T-helper 2 cell treated with Interferon-gamma antibody and Interleukin-4, amounts not matched to agents 5 μg/mL and 100 μg/mL, for 36 hours (primary cell): ENCODE data around the gene RAB11FIP3.
"Not testable (repeated sequence)": the region's sequence is repeated elsewhere in the genome, so short reads cannot be mapped to it uniquely, and the experiment has no call there.

Experiments
- DNase-seq: peaks from one replicate; pipeline ENCODE4 v3.0.0; 2021; ENCODE audit warnings: low spot score
- H3K27ac Mint-ChIP-seq: one replicate; pipeline ENCODE4 v1.8.0; 2021; ENCODE audit warnings: mild to moderate bottlenecking, mixed read lengths
- H3K27me3 Mint-ChIP-seq: one replicate; pipeline ENCODE4 v1.8.0; 2021; ENCODE audit warnings: low read depth, mixed read lengths
- H3K36me3 Mint-ChIP-seq: one replicate; pipeline ENCODE4 v1.8.0; 2021; ENCODE audit warnings: low read depth, mixed read lengths
- H3K4me1 Mint-ChIP-seq: one replicate; pipeline ENCODE4 v1.8.0; 2021; ENCODE audit warnings: low read depth, mixed read lengths
- H3K4me3 Mint-ChIP-seq: one replicate; pipeline ENCODE4 v1.8.0; 2022; ENCODE audit warnings: mild to moderate bottlenecking, moderate library complexity, mixed read lengths
- H3K9me3 Mint-ChIP-seq: one replicate; pipeline ENCODE4 v1.8.0; 2021; ENCODE audit warnings: mixed read lengths

The RAB11FIP3 gene, protein sequence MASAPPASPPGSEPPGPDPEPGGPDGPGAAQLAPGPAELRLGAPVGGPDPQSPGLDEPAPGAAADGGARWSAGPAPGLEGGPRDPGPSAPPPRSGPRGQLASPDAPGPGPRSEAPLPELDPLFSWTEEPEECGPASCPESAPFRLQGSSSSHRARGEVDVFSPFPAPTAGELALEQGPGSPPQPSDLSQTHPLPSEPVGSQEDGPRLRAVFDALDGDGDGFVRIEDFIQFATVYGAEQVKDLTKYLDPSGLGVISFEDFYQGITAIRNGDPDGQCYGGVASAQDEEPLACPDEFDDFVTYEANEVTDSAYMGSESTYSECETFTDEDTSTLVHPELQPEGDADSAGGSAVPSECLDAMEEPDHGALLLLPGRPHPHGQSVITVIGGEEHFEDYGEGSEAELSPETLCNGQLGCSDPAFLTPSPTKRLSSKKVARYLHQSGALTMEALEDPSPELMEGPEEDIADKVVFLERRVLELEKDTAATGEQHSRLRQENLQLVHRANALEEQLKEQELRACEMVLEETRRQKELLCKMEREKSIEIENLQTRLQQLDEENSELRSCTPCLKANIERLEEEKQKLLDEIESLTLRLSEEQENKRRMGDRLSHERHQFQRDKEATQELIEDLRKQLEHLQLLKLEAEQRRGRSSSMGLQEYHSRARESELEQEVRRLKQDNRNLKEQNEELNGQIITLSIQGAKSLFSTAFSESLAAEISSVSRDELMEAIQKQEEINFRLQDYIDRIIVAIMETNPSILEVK

DNA sequence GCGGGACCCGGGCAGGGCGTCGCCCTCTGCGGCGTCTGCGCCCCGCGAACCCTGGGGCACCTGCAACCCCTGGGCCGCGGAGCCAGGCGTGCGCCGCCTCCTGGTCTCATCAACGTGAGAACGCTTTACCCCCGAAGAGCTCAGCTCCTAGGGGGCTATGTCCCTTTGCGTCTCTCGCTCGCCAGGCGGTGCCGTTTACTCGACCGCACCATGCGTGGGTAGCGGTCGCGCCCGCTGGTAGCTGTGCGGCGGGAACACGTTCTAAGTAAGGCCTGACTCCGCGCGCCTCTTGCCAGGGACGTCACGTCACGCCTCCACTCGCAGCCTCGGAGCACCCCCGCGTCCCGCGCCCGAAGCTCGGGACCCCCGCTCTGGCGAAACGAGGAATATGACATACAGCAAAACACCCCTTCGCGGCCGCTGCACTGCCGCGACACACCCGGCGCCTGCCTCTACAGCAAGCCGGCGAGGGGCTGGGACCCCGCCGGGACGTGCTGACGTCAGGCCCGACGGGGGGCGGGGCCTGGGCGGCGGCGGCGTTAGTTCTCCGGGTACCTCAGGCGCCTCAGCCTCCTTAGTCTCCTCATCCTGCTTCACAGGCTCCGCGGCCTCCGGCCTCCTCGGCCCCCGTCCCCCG, at the start of gene RAB11FIP3:
TSS of gene RAB11FIP3 (plus strand) at position 568 of the 637 bp plus-strand sequence. CDS start 358 bp downstream, outside the sequence.
- peak within 1 kb of the TSS; percentile 84 for H3K27ac Mint-ChIP-seq
- peak within 1 kb of the TSS; percentile 77 for H3K4me3 Mint-ChIP-seq
- DNase-seq: peak; percentile 88
- peaks cover 4% of the 10 kb centered on the region for H3K36me3 Mint-ChIP-seq
- no peaks in the 10 kb centered on the region for H3K9me3 Mint-ChIP-seq
- H3K4me1 Mint-ChIP-seq: peaks cover 23% of the 10 kb centered on the region
- H3K27me3 Mint-ChIP-seq: peaks cover 11% of the 10 kb centered on the region

DNA sequence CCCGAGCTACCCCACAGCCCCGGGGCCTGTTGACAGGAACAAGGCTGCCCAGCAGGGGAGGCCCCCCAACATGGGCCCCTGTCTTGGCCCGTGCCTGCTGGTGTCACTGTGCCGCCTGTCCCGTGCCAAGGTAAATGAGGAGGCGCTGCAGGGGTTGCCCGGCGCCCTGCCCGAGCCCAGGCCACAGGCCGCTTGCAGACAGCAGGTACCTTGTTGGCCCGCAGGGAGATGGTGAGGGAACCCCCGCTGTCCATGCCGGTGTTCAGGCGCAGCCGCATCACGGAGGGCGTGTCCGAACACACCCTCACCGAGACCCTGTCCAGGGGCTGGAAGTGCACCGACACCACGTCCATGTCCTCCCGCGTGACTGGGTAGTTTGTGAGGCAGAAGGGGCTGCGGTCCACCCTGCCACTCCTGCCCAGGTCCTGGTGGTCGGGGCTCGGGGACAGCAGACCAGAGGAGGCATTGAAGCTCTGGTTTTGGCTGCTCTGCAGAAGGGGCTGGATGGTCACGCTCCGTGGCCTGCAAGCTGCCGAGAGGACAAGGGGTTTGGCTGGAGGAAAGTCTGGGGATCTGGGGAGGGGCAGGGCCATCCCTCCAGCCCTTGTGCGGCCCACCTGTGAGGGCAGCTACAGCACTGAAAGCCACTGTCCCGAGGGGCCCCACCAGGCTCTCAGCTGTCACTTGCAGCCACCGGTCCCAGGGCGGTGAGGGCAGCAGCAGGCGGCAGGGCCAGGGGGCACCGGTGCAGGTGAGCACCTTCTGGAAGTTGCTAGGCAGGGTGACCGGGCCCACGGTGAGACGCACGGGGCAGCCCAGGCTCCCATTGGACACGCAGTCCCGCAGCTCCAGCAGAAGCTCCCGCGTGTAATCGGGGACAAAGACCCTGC, 49.3 kb upstream of the RAB11FIP3 start:
- Mint-ChIP-seq H3K27ac (no peak overlapping the region), H3K4me1 (peaks cover 3% of the 10 kb centered on the region), H3K4me3 (no peak overlapping the region)

DNA sequence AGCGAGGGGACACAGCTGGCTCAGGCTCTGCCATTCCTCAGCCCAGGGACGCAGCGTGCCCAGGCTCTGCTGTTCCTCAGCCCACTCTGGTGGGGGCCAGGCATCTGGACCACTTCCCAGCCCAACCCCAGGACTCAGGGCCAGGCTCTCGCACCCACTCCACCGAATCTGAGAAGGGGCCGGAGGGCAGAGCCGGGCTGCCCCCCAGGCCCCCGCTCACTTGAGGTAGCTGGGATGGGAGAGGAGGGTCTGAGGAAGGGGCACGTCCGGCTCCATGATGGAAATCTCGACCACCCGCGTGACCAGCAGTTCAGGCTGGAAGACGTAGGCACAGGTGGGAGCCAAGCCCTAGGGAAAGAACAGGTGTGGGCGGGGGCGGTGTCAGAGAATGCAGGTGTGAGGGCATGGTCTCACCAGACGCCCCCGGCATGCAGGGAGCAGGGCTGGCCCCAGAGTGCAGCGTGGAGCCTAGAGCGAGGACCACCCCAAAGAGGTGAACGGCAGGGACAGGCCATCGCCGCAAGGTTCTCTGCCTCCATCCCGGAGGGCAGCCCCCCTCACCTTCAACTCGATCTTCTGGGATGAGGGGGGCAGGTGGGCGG, 48.5 kb upstream of the RAB11FIP3 start:
- Mint-ChIP-seq H3K4me3 (no peak overlapping the region), H3K27ac (no peak overlapping the region)

More for the DNA sequence above, 49.3 kb upstream of the RAB11FIP3 start:
- Mint-ChIP-seq H3K36me3 (peaks cover 3% of the 10 kb centered on the region), H3K27me3 (no peaks in the 10 kb centered on the region), H3K9me3 (no peaks in the 10 kb centered on the region)
- DNase-seq: no peak

DNA sequence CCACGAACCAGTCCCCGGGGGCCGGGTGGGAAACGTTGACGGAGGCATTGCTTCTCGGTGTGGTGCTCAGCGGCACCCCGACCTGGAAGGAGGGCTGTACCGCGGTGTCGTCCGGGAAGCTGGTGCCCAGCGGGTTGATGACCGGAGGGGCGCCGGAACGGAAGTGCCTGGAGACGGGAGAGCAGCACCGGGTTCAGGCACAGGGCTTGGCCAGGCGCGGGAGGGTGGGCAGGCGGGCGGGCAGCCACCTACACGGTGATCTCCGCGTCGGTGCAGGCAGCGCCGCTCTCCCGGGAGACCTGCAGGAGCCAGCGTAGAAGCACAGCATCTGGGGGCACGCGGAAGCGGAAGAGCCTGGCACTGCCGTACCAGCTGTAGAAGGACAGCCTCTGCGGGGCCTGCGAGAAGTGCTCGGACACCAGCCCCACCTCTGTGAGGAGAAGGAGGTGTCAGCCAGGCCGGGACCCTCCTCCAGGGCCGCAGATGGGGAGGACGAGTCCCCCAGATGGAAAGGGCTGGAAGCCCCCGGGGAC, 48.0 kb upstream of the RAB11FIP3 start:
- DNase-seq: no peak
- H3K27ac Mint-ChIP-seq: no peak overlapping the region
- no peaks in the 10 kb centered on the region for H3K9me3 Mint-ChIP-seq
- H3K27me3 Mint-ChIP-seq: peaks cover 2% of the 10 kb centered on the region
- no peak overlapping the region for H3K4me3 Mint-ChIP-seq
- peaks cover 5% of the 10 kb centered on the region for H3K4me1 Mint-ChIP-seq
- no peaks in the 10 kb centered on the region for H3K36me3 Mint-ChIP-seq

More for the DNA sequence above, 48.5 kb upstream of the RAB11FIP3 start:
- no peaks in the 10 kb centered on the region for H3K9me3 Mint-ChIP-seq
- DNase-seq: no peak
- peaks cover 3% of the 10 kb centered on the region for H3K4me1 Mint-ChIP-seq
- H3K27me3 Mint-ChIP-seq: no peaks in the 10 kb centered on the region
- H3K36me3 Mint-ChIP-seq: peaks cover 2% of the 10 kb centered on the region

DNA sequence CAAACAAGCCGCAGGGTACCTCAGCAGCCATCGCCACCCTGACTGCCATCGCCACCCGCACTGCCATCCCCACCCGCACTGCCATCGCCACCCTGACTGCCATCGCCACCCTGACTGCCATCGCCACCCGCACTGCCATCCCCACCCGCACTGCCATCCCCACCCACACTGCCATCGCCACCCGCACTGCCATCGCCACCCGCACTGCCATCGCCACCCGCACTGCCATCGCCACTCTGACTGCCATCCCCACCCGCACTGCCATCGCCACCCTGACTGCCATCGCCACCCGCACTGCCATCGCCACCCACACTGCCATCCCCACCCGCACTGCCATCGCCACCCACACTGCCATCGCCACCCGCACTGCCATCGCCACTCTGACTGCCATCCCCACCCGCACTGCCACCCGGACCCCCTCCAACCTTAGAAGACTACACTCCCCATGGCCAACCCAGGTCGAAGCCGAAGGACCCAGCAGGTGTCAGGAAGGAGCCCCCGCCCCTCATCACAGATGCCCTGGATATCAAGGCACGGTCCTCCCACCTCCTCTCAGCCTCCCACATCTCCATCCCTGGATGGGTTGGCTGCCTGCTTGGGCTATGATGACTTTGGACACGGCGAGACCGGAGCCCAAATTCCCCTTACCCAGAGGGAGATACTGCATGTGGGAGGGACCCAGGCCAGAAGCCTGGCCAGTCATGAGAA, 47.2 kb upstream of the RAB11FIP3 start:
- not testable (repeated sequence) for H3K9me3 Mint-ChIP-seq, H3K27ac Mint-ChIP-seq, DNase-seq, H3K4me3 Mint-ChIP-seq, H3K27me3 Mint-ChIP-seq, H3K36me3 Mint-ChIP-seq
- H3K4me1 Mint-ChIP-seq: peaks cover 10% of the 10 kb centered on the region

DNA sequence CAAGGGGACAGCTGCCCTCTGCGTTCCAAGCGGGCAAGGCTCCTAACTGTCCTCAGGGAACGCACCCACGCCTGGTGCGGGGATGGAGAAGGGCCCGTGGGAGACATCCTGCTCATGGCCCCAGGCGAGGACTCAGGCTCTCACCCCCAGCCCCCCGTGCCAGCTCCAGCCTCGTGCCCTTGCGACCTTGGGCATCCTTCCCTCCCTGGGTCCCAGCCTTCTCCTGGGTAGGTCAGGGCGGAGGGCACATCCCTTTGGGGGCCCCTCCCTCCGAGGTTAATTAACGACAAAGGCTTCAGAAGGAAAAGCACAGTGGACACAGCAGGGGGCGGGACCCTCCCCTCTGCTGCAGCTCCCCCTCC, 46.6 kb upstream of the RAB11FIP3 start:
- Mint-ChIP-seq H3K27ac (no peak overlapping the region), H3K27me3 (peaks cover 10% of the 10 kb centered on the region)

DNA sequence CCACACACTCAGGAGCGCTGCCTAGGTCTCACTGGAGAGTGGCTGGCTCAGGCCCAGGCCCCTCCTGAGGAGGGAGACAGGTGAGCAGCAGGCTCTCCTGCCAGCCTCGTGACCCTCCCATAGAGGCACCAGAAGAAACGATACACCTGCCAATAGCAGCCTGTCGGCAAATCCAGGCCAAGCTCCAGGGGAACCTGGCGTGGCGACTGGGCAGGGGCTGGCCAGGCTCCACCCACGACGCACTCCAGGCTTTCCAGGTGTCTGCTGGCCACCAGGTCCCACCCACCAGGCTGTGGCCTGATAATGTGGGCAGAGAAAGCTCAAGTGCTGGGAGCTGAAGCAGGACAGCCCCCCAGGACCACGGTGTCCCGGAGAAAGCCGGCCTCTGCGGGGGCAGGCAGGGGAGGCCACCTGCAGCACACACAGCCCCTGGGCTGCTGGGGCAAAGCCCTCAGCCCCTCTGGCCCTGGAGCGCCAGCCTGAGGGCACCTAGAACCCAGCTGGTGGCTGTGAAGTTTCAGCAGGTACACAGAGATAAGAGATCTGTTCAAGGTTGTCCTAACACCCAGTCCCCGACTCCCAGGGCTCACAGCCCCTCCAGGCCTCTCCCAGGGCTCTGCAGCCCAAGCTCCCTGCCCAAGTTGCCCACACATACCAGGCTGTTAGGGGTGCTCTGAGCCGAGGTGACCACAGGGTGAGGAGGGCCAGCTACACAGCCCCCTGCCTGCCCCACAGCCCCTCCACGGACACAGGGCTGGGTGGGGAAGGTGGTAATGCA, 46.1 kb upstream of the RAB11FIP3 start:
- peak overlapping the region; percentile 63 for H3K4me3 Mint-ChIP-seq
- H3K27me3 Mint-ChIP-seq: peaks cover 10% of the 10 kb centered on the region
- no peaks in the 10 kb centered on the region for H3K36me3 Mint-ChIP-seq
- no peak for DNase-seq
- no peak overlapping the region for H3K27ac Mint-ChIP-seq
- H3K4me1 Mint-ChIP-seq: peaks cover 14% of the 10 kb centered on the region
- no peaks in the 10 kb centered on the region for H3K9me3 Mint-ChIP-seq

More for the DNA sequence above, 46.6 kb upstream of the RAB11FIP3 start:
- Mint-ChIP-seq H3K36me3 (no peaks in the 10 kb centered on the region), H3K9me3 (no peaks in the 10 kb centered on the region), H3K4me3 (no peak overlapping the region), H3K4me1 (peaks cover 14% of the 10 kb centered on the region)
- DNase-seq: no peak

DNA sequence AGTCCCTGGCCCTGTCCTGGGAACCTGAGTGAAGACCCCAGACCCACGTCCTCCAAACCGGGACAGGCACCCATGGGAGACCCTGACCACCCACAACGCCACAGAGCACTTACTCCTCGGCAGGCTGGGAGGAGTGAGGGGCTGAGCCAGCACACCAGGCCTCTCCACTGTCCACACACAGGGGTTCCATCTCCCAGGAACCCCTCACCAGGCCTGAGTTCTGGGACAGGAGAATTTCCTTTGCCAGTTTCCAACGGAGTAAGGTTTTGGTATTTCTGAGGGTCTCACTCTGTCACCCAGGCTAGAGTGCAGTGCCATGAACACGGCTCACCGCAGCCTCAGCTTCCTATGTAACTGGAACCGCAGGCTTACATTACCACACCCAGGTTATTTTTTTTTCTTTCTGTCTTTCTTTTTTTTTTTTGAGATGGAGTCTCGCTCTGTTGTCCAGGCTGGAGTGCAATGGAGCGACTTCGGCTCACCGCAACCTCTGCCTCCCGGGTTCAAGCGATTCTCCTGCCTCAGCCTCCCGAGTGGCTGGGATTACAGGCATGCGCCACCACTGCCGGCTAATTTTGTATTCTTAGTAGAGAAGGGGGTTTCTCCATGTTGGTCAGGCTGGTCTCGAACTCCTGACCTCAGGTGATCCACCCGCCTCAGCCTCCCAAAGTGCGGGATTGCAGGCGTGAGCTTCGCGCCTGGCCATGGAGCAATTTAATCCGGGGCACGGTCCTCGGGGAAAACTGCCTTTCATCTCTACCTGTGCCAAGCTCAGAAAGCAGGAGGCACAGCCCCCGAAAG, 45.3 kb upstream of the RAB11FIP3 start:
- peaks cover 14% of the 10 kb centered on the region for H3K4me1 Mint-ChIP-seq
- H3K27ac Mint-ChIP-seq: peak overlapping the region; percentile 26
- peak overlapping the region; percentile 63 for H3K4me3 Mint-ChIP-seq
- H3K27me3 Mint-ChIP-seq: peaks cover 10% of the 10 kb centered on the region
- DNase-seq: no peak
- no peaks in the 10 kb centered on the region for H3K36me3 Mint-ChIP-seq
- H3K9me3 Mint-ChIP-seq: no peaks in the 10 kb centered on the region

DNA sequence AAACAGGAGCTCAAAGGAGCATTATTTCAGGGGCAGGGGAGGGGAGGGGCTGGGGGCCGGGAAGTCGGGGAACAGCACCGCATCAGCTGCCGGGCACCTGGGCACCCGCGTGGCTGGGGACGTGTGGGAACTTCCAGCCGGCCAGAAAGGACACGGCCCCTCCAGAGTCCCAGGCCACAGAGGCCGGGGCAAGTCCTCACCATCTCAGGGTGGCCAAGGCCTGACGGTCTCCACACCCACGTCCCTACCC, 44.8 kb upstream of the RAB11FIP3 start:
- H3K4me1 Mint-ChIP-seq: peaks cover 14% of the 10 kb centered on the region
- H3K9me3 Mint-ChIP-seq: no peaks in the 10 kb centered on the region
- peaks cover 10% of the 10 kb centered on the region for H3K27me3 Mint-ChIP-seq

DNA sequence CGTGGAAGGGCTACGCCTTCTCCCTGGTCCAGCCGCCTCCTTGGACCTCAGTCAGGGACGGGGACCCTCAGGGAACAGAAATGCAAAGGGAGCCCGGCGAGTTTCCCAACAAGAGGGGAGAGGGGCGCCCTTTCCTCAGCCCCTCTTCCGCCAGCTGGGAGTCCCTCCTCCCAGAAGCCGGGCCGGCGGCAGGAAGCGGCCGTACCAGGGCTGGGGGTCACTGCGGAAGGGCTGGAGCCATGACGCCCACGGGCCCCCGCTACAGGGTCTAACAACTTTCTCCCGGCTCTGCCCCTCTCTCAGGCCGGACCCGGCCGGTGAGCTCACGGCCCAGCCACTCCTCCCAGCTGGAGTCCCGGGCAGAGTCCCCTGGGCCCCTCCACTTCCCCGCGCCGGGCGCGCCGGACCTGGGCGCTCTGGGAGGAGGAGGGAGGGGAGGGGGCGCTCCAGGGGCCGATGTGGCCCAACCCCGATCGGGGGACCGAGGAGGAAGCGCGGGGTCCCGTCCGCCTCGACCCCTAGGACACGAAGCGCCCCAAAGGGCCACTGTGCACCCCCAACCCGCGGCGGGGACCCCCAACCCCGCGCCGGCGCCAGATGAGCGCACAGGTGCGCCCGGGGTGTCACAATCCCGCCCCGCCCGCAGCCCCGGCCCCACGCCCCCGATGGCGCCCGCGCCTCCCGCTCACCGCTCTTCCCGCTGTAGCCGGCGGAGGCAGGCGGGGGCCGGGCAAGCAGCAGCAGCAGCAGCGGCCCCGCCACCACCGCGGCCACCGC, 44.2 kb upstream of the RAB11FIP3 start:
- Mint-ChIP-seq H3K27ac (no peak overlapping the region), H3K4me3 (peak overlapping the region; percentile 62), H3K36me3 (no peaks in the 10 kb centered on the region), H3K4me1 (peaks cover 14% of the 10 kb centered on the region), H3K9me3 (no peaks in the 10 kb centered on the region), H3K27me3 (peaks cover 10% of the 10 kb centered on the region)
- DNase-seq: no peak

More for the DNA sequence above, 44.8 kb upstream of the RAB11FIP3 start:
- no peaks in the 10 kb centered on the region for H3K36me3 Mint-ChIP-seq
- no peak overlapping the region for H3K27ac Mint-ChIP-seq
- no peak for DNase-seq
- peak overlapping the region; percentile 63 for H3K4me3 Mint-ChIP-seq
